ENCODE measurements around the gene TMEM41A.
"Not testable (repeated sequence)": the region's sequence is repeated elsewhere in the genome, so short reads cannot be mapped to it uniquely, and the experiment has no call there.

TMEM41A gene

DNA sequence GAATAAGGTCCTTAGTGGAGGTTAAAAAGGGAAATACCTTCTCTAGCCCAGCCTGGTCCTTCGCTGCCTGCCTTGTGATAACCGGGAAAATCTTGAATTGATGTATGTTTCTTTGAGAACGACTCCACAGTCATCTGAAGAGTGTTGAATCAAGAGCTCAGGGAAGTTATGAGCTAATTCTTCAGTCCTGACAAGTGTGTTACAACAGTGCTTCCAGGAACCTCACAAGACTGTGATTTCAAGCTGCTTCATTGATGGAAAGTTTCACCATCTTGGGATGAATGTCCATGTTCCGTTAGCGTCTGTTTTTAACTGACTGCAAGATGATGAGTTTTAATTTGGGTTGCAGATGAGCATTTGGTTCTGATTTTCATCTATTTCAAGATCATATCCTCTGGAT lies 12.4 kb downstream of the TMEM41A start:
- no peak for DNase-seq

DNA sequence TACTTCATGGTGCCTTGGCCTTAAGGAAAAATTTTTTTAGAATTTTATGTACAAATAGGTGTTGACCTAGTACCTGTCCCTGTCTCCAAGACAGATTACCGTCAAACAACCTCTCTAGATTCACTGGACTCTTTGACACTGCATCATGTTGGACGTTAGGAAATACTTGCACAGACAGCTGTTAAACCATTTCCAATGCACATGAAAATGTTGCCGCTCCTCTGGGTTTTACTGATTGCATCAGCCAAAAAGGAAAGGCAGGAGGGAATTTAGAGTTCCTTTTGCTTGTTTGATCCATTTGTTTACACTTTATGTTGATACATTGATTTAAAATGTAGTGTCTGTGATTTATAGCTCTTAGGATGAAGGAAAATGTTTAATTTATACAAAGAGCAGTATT lies 14.5 kb downstream of the TMEM41A start:
- no peak for DNase-seq

- DNase-seq, result no peak
Measured at GRCh38 chr3:185479373-185479945, 19.4 kb downstream of the TMEM41A start.

DNA sequence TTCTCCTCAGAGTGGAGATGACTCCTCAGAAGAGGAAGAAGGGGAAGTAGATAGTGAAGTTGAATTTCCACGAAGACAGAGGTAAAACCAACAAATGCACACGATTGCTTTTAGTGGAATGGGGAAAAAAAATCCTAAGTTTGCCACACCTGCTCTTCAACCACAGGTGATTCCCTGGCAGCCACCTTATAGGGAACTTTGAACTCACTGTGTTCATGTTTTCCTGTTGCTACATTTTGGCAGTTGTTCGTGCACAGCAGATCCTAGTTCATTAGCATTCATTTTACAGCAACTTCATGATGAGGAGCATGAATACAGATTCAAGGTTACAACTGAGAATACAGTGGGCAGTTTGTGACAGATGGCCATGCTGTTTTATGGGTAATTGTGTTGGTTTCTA lies 21.5 kb downstream of the TMEM41A start:
- DNase-seq, result no peak

DNA sequence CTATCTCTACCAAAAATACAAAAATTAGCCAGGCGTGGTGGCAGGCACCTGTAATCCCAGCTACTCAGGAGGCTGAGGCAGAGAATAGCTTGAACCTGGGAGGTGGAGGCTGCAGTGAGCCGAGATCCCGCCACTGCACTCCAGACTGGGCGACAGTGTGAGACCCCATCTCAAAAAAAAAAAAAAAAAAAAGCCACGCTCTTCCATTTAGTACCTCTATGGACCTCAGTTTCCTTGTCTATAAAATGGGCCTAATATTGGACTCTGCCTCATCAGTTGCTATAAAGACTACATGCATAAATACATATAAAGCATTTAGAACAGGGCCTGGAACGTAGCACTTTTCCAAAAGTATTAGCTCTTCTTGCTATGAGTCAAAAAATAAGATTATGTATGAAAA lies 23.9 kb downstream of the TMEM41A start:
- not testable (repeated sequence) for DNase-seq

DNA sequence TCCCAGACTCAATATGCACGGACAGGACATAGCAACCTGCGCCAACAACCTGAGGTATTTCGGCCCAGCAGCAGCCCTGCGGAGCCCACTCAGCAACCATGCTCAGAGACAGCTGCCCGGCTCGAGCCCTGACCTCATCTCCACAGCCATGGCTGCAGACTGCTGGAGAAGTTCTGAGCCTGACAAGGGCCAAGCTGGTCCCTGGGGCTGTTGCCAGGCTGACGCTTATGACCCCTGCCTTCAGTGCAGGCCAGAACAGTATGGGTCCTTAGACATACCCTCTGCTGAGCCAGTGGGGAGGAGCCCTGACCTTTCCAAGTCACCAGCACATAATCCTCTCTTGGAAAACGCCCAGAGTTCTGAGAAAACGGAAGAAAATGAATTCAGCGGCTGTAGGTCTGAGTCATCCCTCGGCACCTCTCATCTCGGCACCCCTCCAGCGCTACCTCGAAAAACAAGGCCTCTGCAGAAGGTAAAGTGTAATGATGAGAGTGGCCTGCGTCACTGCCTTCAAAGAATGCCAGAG lies 25.5 kb downstream of the TMEM41A start:
- DNase-seq, result no peak

DNA sequence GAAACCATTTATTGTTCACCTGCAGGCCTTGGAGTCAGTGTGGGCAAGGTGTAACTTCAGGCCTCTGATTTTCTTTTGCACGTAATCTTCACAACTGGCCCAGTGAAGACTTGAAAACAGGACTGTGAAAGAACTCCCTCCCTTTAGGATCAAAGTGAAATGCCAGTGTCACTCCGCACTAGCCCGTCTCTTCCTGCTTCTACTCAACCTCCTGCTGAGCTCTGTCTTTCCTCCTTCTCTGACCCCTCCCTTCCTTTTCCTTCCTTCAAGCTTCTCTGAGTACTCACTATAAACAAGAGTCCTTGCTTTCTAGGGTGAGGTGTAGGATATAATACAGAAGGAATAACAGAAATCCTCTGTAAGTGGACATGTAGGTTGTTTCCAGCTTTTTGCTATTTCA lies 28.5 kb downstream of the TMEM41A start:
- no peak for DNase-seq

DNA sequence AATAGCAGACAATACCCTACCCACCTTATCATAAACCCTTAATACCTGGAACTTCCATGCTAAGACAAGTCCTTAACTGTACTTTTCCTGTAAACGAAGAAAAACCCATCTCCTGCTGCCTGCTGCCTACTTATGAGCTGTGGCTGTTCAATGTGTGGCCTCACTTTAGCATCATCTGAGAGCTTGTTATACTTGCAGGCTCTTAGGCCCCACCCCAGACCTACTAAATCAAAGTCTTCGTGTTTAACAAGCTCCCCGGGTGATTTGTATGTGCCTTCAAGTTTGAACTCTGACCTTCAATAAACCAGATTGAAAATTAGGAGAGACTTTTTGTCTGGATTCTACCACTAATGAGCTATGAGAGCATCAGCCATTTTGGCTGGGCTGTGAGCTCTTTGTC lies 29.3 kb downstream of the TMEM41A start:
- DNase-seq, result no peak

- not testable (repeated sequence) for DNase-seq
Measured at GRCh38 chr3:185466123-185466522, 32.7 kb downstream of the TMEM41A start.

- DNase-seq, result no peak
Measured at GRCh38 chr3:185465471-185465870, 33.4 kb downstream of the TMEM41A start.

DNA sequence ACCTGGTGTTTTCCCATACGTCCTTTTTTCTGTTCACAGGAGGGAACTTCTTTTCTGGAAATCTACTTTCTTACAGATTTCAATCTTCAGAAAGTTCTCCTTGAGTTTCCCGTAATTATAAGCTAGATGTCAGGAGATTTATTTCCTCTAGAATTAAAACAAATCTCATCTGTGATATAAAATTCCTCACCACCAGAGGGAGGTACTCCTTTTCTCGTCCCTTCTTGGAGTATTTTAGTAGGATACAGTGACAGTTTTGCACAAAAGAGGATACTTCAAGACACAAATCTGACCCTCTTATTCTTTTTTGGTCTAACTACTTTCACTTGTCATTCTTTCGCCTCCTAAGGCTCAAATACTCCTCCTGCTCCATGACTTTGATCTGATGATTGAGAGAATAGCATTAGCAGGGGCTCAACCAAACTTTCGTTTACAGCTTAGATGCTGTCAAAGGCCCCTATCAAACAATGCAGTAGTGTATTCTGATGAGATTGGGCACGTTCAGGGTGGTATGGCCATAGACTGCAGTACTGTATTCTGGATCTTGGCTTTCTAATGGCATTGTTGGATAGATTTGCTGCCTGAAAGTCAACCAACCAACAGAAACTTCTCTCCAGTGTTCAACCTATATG lies 38.0 kb downstream of the TMEM41A start:
- DNase-seq, result no peak

GRCh38 chr3:185460309-185460708 lies 38.5 kb downstream of the TMEM41A start:
- DNase-seq, result no peak

GRCh38 chr3:185457376-185457775 lies 41.5 kb downstream of the TMEM41A start:
- no peak for DNase-seq

GRCh38 chr3:185451432-185451831 lies 47.4 kb downstream of the TMEM41A start:
- DNase-seq, result not testable (repeated sequence)

- no peak for DNase-seq
Measured at GRCh38 chr3:185448107-185448506, 50.7 kb downstream of the TMEM41A start.

GRCh38 chr3:185444329-185444728 lies 54.5 kb downstream of the TMEM41A start:
- DNase-seq, result no peak

- no peak for DNase-seq
Measured at GRCh38 chr3:185442031-185442430, 56.8 kb downstream of the TMEM41A start.

- DNase-seq, result no peak
Measured at GRCh38 chr3:185439745-185440466, 58.9 kb downstream of the TMEM41A start.

Data from COR-L47 (cell line).